Tibial nerve (tissue), 4 donors: ENCODE results near the gene HS1BP3.

Experiments used
- EP300 ChIP-seq, 2 donors: sonication (generic); formaldehyde crosslinking; IDR thresholded peaks; one replicate each; pipeline ENCODE4 v1.6.1; 2017; ENCODE audit warnings: antibody characterized with exemption in 2 of 2, mild to moderate bottlenecking in 1 of 2
- POLR2A ChIP-seq, 2 donors: fragments of 450-650 bp; IDR thresholded peaks; one replicate each; pipeline ENCODE4 v1.6.1; 2017; ENCODE audit warnings: antibody characterized with exemption in 2 of 2, mild to moderate bottlenecking in 2 of 2, moderate library complexity in 2 of 2
- TF ChIP-seq, protein P1 (sequence below), 5 experiments: fragments of 200-600 bp in 3 of 5; fragments of 450-650 bp in 2 of 5; sonication (generic) in 3 of 5; IDR thresholded peaks; one replicate each; pipeline ENCODE4 v1.5.1; 2016 to 2019; ENCODE audit warnings: antibody characterized with exemption in 5 of 5, mild to moderate bottlenecking in 3 of 5, moderate library complexity in 2 of 5

DNA sequence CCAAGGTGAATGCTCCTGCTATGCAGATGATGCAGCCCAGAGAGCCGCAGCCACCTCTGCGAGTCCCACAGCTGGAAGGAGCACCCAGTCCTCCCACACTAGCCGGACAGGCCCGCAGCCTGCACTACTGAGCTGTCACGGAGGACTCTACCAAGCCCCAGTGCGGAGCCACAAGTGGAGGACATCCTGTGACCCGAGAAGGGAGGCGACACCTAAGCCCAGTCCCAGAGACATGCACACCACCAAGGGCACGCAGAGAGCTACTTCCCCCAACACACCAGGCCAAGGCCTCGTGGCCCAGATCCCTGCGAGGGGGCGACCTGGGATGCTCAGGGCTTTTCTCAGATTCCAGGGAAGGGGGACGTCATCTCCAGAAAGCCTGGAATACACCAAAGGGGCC lies 12.9 kb downstream of the HS1BP3 start:
- TF ChIP-seq, protein P1, sequence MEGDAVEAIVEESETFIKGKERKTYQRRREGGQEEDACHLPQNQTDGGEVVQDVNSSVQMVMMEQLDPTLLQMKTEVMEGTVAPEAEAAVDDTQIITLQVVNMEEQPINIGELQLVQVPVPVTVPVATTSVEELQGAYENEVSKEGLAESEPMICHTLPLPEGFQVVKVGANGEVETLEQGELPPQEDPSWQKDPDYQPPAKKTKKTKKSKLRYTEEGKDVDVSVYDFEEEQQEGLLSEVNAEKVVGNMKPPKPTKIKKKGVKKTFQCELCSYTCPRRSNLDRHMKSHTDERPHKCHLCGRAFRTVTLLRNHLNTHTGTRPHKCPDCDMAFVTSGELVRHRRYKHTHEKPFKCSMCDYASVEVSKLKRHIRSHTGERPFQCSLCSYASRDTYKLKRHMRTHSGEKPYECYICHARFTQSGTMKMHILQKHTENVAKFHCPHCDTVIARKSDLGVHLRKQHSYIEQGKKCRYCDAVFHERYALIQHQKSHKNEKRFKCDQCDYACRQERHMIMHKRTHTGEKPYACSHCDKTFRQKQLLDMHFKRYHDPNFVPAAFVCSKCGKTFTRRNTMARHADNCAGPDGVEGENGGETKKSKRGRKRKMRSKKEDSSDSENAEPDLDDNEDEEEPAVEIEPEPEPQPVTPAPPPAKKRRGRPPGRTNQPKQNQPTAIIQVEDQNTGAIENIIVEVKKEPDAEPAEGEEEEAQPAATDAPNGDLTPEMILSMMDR (IDR thresholded peaks at IDR 0.05): no peak
- TF ChIP-seq POLR2A (IDR thresholded peaks at IDR 0.05): no peak
- TF ChIP-seq EP300 (IDR thresholded peaks at IDR 0.05): no peak
